ENCODE data around the gene PRCC. TPM values are rescaled to one million over a fixed set of nuclear protein-coding genes. Genes with fewer than 3 reads are reported as not detected.

PRCC gene
- total RNA-seq, 4 donors from 2014 or later = 34.8 to 57.9 (median 43.6) TPM

- Histone ChIP-seq H3K27me3 (no peaks in the 10 kb centered on the region), H3K36me3 (peaks cover under 1 to 4% of the 10 kb centered on the region in 2 donors), H3K27ac (peak overlapping the region in 2 of 3 donors; percentile 15 to 47), H3K9me3 (no peaks in the 10 kb centered on the region), H3K4me3 (replicated peaks in 1 of 3) (no peak overlapping the region), H3K4me1 (peaks cover 18 to 49% of the 10 kb centered on the region in 2 donors)
- TF ChIP-seq, protein P1, sequence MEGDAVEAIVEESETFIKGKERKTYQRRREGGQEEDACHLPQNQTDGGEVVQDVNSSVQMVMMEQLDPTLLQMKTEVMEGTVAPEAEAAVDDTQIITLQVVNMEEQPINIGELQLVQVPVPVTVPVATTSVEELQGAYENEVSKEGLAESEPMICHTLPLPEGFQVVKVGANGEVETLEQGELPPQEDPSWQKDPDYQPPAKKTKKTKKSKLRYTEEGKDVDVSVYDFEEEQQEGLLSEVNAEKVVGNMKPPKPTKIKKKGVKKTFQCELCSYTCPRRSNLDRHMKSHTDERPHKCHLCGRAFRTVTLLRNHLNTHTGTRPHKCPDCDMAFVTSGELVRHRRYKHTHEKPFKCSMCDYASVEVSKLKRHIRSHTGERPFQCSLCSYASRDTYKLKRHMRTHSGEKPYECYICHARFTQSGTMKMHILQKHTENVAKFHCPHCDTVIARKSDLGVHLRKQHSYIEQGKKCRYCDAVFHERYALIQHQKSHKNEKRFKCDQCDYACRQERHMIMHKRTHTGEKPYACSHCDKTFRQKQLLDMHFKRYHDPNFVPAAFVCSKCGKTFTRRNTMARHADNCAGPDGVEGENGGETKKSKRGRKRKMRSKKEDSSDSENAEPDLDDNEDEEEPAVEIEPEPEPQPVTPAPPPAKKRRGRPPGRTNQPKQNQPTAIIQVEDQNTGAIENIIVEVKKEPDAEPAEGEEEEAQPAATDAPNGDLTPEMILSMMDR (IDR thresholded peaks at IDR 0.05) = no peak
- TF ChIP-seq POLR2A (IDR thresholded peaks at IDR 0.05) = no peak
- DNase-seq = peak; percentile 38 to 45
- 86 to 98% methylated on average over 3 of the region's 3 CpGs for WGBS, 2 donors
- intact Hi-C loops (cut with DNase I) = no loop called here
Observed at GRCh38 chr1:156805766-156806511, 38.6 kb downstream of the PRCC start.

DNA sequence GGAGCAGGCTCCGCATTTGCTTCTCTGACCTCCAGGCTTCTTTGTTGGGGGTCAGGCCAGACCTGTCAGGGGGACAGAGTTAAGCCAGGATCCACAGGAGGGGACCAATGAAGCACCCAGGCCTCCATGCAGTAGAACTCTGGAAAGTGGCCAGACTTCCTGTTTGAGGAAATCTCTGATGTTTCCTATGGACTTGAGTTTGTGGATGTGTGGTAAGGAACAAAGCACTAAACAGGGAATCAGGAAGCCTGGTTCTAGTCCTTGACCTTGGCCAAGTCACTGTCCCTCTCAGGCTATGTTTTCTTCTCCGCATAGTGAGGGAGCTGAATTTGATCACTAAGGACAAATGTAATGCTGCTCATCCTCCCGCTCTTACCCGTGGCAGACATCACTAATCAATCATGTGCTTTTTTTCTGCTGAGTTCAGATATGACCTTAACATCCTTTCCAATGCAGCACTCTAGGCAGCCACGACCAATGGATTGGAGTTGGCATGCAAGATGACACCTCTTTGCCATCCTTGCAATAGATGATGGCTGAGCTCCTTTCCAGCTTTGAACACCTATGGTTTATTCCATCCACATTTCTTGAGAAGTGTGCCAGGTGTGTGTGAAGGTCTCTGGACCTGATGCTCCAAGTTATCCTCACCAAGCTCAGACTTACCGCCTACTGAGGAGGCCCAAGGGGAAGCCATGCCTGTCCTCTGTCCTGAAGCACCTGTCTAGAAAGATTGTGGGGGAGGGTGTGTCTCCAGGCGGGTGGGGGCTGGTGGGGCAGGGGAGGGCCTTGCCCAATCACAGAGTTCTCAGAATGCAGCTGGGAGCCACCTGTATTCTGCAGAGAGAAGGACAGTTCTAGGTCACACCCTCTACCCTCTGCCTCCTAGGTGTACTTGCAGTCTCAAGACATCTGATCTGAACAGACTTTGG is 39.4 kb downstream of the PRCC start:
- Histone ChIP-seq H3K36me3 (no peaks in the 10 kb centered on the region), H3K4me1 (peaks cover 18 to 45% of the 10 kb centered on the region in 2 donors), H3K27me3 (no peaks in the 10 kb centered on the region), H3K27ac (peak overlapping the region in 2 of 3 donors; percentile 15 to 47), H3K4me3 (replicated peaks in 1 of 3) (no peak overlapping the region), H3K9me3 (no peaks in the 10 kb centered on the region)
- WGBS, 2 donors = 85 to 89% methylated on average over 7 of the region's 7 CpGs
- no peak for TF ChIP-seq POLR2A (IDR thresholded peaks at IDR 0.05)
- TF ChIP-seq, protein P1 (IDR thresholded peaks at IDR 0.05) = no peak
- intact Hi-C loops (cut with DNase I) = no loop called here
- DNase-seq = no peak

GRCh38 chr1:156807627-156808026 is 40.3 kb downstream of the PRCC start:
- peaks cover 13 to 37% of the 10 kb centered on the region in 2 donors for H3K4me1 ChIP-seq
- no peak for DNase-seq
- H3K27ac ChIP-seq = no peak overlapping the region
- H3K9me3 ChIP-seq = no peaks in the 10 kb centered on the region
- no peak for TF ChIP-seq POLR2A (IDR thresholded peaks at IDR 0.05)
- TF ChIP-seq, protein P1 (IDR thresholded peaks at IDR 0.05) = no peak
- intact Hi-C loops (cut with DNase I) = no loop called here
- no peaks in the 10 kb centered on the region for H3K36me3 ChIP-seq
- H3K27me3 ChIP-seq = no peaks in the 10 kb centered on the region
- 90 to 93% methylated on average over 2 of the region's 2 CpGs for WGBS, 2 donors
- H3K4me3 ChIP-seq (replicated peaks in 1 of 3) = no peak overlapping the region

DNA sequence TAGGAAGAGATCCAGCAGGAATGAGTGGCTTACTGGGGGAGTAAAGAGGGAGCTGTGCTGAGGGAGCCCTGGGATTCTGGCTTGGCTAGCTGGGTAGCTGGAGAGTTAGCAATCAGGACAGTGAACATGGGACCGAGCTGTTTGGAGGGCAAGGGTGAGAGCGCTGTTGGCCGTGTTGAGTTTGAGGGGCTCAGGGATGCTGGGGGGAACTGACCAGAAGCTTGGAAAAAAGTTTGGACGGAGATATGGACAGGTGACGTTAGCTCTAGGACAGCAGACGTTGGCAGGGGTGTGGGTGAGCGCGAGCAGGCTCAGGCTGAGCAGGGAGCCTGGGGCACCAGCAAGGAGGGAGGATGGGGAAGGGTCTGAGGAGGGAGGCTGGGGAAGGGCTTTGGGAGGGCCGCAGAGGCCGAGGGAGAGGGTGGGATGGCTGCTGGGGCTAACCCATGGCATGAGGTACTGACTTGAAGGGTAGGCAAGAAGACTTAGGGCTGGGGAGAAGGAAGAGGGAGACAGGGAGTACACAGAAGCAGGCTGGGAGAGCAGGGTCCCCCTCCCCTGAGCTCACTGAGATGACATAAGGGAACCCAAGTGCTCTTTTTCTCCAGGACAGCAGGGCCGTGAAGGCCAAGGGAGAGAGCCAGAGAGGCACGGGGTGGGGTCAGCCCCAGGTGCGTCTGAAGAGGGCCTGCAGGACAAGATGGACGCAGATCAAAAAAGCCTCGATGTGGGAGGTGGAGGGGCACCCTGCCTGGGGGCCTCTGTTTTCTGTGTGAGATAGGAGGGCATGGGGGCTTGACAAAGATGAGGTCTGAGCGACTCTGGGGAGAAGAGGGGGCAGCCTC is 41.1 kb downstream of the PRCC start:
- Histone ChIP-seq H3K4me1 (peaks cover 15 to 34% of the 10 kb centered on the region in 2 donors), H3K27me3 (no peaks in the 10 kb centered on the region)

More for the DNA sequence above, 41.1 kb downstream of the PRCC start:
- no peak overlapping the region for H3K27ac ChIP-seq
- no peak overlapping the region for H3K4me3 ChIP-seq (replicated peaks in 1 of 3)
- TF ChIP-seq POLR2A (IDR thresholded peaks at IDR 0.05) = no peak
- TF ChIP-seq, protein P1 (IDR thresholded peaks at IDR 0.05) = no peak
- intact Hi-C loops (cut with DNase I) = no loop called here
- no peaks in the 10 kb centered on the region for H3K36me3 ChIP-seq
- DNase-seq = no peak
- WGBS, 2 donors = 86 to 89% methylated on average over 16 of the region's 16 CpGs
- no peaks in the 10 kb centered on the region for H3K9me3 ChIP-seq

Measured in thyroid gland (tissue), 4 donors.